ENCODE results near the gene ABCB11.

DNA sequence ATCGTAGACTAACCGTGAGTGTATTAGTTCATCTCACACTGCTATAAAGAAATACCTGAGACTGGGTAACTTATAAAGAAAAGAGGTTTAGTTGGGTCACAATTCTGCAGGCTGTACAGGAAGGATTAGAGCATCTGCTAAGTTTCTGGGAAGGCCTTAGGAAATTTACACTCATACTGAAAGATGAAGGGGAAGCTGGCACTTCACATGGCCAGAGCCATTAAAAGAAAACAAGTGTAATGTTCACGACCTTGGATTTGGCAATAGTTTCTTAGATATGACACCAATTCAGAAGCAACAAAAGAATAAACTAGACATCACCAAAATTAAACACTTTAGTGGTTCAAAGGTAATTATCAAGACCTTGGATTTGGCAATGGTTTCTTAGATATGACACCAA, 23.8 kb downstream of the ABCB11 start:
- TF ChIP-seq, protein P1, sequence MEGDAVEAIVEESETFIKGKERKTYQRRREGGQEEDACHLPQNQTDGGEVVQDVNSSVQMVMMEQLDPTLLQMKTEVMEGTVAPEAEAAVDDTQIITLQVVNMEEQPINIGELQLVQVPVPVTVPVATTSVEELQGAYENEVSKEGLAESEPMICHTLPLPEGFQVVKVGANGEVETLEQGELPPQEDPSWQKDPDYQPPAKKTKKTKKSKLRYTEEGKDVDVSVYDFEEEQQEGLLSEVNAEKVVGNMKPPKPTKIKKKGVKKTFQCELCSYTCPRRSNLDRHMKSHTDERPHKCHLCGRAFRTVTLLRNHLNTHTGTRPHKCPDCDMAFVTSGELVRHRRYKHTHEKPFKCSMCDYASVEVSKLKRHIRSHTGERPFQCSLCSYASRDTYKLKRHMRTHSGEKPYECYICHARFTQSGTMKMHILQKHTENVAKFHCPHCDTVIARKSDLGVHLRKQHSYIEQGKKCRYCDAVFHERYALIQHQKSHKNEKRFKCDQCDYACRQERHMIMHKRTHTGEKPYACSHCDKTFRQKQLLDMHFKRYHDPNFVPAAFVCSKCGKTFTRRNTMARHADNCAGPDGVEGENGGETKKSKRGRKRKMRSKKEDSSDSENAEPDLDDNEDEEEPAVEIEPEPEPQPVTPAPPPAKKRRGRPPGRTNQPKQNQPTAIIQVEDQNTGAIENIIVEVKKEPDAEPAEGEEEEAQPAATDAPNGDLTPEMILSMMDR (IDR thresholded peaks at IDR 0.05 in 8 of 11, conservative IDR thresholded peaks at IDR 0.05 in 3 of 11): no peak
- TF ChIP-seq POLR2A (IDR thresholded peaks at IDR 0.05) (no peak), POLR2AphosphoS5 (IDR thresholded peaks at IDR 0.05) (no peak)

Data from spleen (tissue), 7 donors.